SKM-1 treated with dmso at 0.1 percent for 144 hours (cell line): Measurements from ENCODE around the gene RDH11.
"Not testable (repeated sequence)": the region's sequence is repeated elsewhere in the genome, so short reads cannot be mapped to it uniquely, and the experiment has no call there.

Source experiments
- DNase-seq: peaks from one replicate; lab custom pipeline; 2025; ENCODE audit not compliant: unreplicated experiment; lab: John Stamatoyannopoulos, UW

RDH11 gene

GRCh38 chr14:67695394-67695949 lies at the start of gene RDH11:
TSS of gene RDH11 (minus strand) at chr14:67695764. CDS start at chr14:67695703, 61 bp downstream.
- peak; percentile 60 for DNase-seq

DNA sequence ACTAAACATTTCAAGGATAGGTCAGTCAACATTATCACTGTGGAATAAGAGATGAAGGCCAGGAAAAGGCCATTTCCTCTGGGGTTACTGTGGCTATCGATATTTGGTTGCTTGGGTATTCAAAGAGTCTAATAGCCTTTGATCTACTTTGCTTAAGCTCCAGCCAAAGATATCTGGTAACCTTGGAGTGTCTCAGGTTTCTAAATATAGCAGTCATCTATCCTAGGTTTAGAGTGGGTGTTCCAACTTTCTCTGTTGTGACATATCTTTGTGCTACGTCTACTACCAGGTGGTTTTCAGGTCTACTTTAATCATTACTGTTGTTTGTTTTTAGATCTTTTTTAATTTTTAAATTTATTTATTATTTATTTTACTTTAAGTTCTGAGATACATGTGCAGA lies 48.5 kb upstream of the RDH11 start:
- no peak for DNase-seq

DNA sequence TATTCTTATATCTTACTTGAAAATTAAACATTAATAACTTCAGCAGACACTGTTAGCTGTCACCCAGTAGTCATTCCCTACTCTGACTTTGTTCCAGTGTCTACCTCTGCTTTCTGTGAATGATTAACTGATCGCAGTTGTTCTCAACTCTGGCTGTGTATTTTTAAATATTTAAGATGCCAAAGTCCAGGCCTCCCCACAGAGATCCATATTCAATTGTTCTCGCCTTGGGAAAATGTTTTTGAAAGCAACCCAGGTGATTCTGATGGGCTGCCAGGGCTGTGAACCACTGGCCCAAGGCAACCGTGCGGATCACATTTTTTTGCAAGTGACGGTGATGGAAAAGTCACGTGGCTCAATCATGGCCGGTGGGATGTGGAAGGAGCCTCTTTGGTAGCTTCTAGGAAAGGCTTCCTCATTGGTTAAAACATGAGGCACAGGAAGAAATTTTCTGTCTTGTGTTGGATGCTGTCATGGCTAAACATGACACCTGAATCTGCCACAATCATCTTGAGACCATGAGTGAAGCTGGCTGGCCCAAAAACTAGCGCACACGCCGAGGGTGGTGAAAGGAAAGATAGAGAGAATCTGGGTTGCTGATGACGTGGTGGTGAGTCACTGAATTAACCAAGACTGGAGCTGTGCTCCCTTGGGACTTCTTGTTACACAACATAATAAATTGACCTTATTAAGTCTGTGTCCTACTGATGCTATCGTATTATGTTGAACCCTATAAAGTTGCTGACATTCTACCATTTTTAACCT lies 43.4 kb upstream of the RDH11 start:
- no peak for DNase-seq

GRCh38 chr14:67736771-67737170 lies 41.2 kb upstream of the RDH11 start:
- no peak for DNase-seq

DNA sequence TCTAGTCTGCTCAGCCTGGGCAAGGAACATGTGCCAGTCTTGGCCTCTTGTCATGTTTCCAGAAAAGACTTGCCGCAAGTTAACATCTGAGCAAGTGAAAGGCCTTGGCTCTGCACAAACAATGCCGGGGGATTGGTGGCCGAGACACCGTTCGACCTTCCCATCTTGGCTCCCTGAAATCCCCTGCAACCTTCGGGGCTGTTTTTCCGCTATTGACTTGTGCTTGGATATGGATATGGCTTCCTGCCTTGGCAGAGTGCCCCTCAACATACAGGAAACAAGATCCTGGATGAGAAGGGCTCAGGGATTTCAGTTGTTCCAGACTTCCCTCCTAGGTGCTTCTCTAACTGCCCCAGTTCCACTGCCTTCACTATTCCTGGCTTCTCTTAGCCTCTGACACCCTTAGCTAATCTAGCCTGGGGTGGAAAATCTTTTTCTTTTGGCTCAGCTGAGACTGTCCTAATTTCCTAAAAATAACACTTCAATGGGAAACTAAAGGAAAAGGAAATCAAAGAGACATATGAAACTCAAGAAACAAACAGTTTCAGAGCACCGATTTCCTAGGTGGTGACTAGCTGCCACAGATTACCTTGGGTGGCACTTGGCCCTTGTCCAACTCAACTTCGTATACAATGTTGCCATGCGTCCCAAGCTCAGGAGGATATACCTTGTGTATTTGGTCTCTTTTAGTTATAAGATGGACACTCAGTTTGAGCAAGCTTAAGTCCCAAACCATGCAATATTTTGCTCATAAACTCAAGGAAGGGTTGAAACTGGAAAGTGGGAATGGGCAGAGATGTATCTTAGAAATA lies 40.0 kb upstream of the RDH11 start:
- DNase-seq = no peak

- no peak for DNase-seq
Observed at GRCh38 chr14:67734675-67735074, 39.1 kb upstream of the RDH11 start.

DNA sequence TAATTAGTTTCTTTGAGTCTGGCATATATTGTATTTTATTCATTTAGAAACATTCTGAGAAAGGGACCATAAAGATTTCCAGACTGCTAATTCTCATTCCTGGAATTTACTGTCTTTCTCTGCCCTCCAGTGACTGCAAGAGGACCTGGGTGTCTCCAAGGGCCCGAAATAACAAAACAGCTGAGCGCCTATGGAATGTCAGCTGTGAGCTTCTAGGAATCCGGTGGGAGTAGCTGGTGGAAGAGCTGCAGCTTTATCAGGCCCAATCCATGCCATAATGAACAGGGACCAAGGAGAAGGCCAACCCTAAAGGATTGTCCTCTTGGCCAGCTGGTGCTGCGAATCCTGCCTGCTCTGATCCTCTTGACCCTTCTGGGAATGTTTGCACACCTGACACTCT lies 38.1 kb upstream of the RDH11 start:
- DNase-seq = no peak

GRCh38 chr14:67729072-67729885 lies 33.7 kb upstream of the RDH11 start:
- no peak for DNase-seq

DNA sequence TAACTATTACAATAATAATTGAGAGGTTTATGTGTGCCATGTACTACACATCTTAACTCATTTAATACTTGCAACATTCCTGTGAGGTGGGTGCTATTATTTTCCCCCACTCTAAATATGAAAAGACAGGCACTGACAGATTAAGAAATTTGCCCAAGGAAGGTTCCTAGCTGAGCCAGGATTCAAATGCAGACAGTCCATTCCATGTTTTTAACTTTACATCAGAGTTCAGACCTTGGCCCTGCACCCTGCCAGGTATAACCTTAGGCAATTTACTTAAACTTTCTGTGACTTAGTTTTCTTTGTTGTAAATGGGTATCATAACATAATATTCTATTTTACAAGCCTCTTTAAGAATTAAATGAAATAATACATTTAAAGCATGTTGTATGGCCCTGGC lies 32.7 kb upstream of the RDH11 start:
- no peak for DNase-seq

- DNase-seq = no peak
Observed at GRCh38 chr14:67727361-67727760, 31.8 kb upstream of the RDH11 start.

DNA sequence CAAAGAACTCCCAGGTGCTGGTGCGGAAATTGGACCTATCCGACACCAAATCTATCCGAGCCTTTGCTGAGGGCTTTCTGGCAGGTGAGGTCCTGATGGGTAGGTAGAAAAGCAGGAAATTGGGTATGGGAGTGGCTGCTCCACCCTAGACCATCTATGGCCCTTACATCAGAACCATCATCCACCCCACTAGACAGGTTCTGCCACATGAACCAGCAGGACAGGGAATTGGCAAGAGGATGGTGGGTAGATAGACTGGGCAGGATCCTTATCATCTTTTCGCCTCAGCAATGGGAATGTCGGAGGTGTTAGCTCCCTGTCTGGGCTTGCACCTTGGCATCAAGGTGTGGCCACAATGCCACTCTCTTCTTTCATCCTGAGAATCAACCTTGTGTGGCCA lies 29.6 kb upstream of the RDH11 start:
- DNase-seq = no peak

DNA sequence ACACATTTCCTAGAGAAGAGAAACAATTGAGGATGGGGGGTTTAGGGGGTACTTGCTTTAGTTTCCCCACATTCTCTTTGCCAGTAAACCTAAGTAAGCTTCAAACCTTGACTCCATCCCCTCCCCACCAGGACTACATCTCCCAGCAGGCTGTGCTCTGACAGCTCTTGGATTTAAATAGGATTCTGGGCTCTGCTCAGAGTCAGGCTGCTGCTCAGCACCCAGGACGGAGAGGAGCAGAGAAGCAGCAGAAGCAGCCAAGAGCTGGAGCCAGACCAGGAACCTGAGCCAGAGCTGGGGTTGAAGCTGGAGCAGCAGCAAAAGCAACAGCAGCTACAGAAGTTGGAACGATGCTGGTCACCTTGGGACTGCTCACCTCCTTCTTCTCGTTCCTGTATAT lies 26.7 kb upstream of the RDH11 start:
- no peak for DNase-seq

GRCh38 chr14:67721875-67722274 lies 26.3 kb upstream of the RDH11 start:
- no peak for DNase-seq

DNA sequence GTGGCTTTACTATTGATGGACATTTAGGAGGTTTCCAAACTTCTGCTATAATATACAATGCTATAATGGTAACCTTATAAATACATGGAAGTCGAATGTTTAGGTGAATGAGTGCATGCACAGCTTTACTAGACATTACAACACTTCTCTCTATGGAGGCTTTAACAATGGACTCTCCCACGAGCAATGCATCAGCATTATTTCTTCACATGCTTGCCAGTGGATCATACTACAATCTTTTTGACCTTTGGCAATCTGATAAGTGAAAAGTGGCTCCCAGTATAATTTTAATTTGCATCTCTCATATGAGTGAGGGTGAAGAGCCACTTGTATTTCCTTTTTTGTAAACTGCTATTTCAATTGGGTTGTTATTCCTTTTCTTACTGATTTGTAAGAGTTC lies 24.3 kb upstream of the RDH11 start:
- DNase-seq = no peak

DNA sequence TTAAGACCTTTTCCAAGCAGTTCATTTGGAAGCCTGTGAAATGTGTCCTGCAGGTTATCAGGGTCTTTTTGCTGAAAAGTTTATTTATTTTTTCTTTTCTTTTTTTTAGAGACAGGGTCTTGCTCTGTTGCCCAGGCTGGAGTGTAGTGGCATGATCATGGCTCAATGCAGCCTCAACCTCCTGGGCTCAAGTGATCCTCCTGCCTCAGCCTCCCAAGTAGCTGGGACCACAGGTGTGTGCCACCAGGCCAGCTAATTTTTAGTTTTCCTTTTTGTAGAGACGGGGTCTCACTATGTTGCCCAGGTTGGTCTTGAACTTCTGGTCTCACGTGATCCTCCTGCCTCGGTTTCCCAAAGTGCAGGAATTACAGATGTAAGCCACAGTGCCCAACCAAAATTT lies 23.8 kb upstream of the RDH11 start:
- DNase-seq = not testable (repeated sequence)

GRCh38 chr14:67718265-67718664 lies 22.7 kb upstream of the RDH11 start:
- no peak for DNase-seq

DNA sequence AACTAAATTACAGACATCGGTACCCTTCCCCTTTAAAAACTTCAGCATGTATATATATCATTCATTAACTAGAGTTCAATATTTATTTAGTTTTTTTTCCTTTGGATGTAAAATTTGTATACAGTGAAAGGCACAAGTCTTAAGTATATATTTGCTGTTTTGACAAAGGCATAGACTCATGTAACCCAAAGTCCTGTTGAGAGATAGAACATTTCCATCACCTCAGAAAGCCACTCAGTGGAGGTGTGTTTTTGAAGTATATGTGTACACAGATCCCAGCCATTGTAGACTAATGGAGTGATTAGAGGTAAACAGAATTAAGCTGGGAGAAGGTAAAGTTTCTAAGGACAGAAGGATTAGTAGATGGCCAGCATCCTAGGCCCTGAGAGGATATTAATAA lies 21.5 kb upstream of the RDH11 start:
- no peak for DNase-seq

DNA sequence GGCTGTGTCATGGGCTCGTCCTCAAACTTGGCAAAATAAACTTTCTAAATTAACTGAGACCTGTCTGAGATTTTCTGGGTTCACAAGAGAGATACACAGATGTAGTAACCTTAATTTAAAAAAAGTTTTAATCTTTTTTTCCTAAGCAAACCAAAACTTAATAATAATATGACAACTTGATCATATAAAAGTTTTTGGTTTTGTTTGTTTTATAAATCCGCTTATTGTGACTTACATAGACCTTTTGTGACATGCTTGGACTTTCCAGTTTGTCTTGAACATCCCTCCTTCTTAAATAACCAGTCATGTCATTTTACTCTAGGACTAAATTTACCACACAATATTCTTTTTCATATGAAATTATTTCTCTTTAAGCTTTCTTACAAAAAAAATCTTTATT lies 14.6 kb upstream of the RDH11 start:
- DNase-seq = no peak

DNA sequence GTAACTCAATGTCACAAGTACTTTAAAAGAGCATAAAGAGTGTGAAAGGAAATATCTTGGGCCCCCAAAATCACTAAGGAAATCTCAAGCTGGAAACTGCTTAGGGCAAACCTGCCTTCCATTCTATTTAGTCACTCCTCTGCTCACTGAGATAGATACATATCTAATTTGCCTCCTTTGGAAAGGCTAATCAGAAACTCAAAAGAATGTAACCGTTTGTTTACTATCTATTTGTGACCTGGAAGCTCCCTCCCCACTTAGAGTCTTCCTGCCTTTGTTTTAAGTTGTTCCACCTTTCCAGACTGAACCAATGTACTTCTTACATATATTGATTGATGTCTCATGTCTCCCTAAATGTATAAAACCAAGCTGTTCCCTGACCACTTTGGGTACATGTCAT lies 14.2 kb upstream of the RDH11 start:
- not testable (repeated sequence) for DNase-seq

- not testable (repeated sequence) for DNase-seq
Observed at GRCh38 chr14:67709346-67709745, 13.8 kb upstream of the RDH11 start.

GRCh38 chr14:67705211-67705610 lies 9.6 kb upstream of the RDH11 start:
- no peak for DNase-seq
